ENCODE results near the gene NDUFB7.
"Not testable (repeated sequence)": the region's sequence is repeated elsewhere in the genome, so short reads cannot be mapped to it uniquely, and the experiment has no call there.

NDUFB7 gene

DNA sequence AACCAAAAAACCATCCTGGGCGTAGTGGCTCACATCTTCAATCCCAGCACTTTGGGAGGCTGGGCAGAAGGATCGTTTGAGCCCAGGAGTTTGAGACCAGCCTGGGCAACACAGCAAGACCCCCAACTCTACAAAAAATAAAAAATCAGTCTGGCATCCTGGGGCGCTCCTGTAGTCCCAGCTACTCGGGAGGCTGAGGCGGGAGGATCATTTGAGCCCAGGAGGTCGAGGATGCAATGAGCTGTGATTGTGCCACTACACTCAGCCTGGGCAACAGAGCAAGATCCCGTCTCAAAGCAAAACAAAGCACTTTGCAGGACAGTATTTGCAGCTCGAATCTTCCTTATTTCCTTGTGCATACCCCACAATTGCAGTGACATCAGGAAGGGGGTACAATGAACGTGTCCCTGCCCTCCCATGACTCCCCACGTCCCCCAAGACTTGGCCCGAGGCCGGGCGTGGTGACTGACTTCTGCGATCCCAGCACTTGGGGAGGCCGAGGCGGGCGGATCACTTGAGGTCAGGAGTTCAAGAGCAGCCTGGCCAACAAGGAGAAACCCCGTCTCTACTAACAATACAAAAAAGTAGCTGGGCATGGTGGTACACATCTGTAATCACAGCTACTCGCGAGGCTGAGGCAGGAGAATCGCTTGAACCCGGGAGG lies 870 bp downstream of the NDUFB7 start:
- DNase-seq, result no peak

DNA sequence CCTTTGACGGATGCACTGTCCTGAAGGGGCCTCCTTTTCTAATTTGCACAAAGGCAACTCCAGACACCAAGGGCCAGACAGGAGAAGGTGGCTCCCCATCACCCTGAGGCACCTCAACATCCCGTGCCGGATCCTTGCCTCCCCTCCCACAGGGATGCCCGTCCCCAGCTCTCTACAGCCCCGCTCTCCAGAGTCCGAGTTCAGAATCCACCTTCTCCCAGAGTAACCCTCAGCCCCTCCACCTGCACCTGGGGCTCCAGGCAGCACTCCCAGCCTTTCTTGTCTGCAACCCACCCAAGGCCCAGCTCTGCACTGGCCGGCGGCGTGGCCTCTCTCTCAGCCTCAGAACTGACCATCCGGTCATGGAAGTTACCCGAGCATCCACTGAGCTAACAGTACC lies 4.8 kb downstream of the NDUFB7 start:
- no peak for DNase-seq

DNA sequence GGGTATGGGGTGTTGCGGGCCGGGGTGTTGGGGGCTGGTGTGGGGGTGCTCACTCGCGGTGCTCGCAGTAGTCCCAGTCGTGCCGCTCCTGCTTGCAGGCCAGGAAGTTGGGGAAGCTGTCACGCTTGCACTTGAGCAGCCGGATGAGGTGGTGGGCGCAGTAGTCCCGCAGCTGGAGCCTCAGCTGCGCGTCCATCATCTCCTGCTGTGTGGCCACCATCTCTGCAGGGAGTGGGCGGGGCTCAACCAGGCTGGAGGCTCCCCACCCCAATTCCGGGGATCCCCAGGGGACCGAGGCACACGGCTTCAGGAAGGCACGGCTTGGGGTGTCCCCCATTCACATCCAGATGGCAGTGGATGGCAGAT lies 5.2 kb downstream of the NDUFB7 start:
- DNase-seq, result no peak

DNA sequence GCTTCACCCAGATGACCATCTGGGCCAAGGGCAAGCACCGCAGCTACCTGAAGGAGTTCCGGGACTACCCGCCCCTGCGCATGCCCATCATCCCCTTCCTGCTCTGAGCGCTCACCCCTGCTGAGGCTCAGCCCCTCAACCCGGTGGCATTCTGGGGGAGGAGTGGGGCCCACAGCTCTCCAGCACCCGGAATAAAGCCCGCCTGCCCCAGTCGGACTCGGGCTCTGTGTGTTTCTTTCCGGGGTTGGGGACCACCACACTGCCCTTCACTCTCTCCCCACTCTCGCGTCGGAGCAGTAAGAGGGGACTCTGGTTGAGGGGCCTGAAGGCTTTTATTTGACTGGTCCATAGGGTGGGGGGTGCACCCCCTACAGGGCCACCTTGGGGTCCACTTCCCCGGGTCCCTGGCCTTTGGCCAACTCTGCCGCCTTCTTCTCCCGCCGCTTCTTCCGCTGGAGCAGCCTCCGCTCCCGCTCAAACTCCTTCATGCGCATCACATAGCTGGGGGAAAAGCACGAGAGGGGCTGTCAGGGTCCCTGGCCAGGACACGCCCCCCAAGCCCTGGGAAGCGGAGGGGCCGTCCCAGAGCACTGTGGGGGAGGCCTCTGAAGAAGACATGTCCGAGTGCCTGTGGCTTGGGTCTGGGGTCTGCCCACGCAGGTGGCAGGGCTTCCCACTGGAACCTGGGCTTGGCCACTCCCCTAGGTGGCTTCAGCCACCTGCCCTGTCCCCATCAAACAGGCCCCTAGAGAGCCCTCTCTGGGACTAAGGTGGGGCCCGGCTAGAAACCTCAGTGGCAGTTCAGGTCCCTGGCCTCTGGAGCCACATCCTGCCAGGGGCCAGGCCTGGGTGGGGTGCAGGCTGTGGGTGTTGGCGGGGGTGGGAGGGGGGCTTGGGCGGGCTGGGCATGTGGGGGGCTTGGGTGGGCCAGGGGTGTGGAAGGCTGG lies 5.8 kb downstream of the NDUFB7 start:
- no peak for DNase-seq

DNA sequence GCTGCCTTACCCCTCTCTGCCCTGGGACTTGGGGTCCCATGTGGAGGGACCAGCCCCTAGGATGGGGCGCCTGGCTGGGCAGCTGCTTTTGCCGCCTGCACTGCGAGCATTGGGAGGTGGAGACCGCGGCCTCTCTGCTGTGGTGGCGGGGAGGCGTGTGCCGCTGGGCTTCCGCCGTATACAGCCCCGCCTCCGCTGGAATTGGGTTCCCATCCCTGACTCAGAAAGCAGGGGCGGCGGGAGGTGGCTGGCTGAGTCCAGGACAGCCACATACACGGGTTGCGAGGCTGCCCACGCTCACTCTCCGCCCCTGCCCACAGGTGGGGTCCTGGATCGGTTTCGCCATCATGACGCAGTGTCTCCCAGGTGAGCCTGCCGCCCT lies 6.6 kb downstream of the NDUFB7 start:
- no peak for DNase-seq

DNA sequence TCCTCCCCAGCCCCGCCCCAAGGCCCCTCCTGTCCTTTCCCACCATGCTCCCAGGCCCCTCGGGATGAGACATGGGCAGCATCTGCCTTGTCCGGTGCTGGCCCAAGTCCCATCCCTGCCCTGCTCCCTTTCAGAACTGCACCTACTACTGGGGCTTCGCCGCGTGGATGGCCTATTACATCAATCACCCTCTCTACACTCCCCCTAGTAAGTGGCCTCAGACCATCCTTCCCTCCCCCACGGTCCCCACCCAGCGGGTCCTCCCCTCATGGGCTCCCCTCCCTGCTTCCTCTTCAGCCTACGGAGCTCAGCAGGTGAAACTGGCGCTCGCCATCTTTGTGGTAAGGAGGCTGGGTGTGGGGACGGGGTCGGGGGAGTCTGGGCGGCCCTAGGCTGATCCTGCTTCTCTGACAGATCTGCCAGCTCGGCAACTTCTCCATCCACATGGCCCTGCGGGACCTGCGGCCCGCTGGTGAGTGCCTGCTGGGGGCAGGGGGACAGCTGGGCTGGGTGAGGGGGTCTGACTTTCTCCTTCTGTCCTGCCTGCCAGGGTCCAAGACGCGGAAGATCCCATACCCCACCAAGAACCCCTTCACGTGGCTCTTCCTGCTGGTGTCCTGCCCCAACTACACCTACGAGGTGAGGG lies 7.1 kb downstream of the NDUFB7 start:
- DNase-seq, result not testable (repeated sequence)

DNA sequence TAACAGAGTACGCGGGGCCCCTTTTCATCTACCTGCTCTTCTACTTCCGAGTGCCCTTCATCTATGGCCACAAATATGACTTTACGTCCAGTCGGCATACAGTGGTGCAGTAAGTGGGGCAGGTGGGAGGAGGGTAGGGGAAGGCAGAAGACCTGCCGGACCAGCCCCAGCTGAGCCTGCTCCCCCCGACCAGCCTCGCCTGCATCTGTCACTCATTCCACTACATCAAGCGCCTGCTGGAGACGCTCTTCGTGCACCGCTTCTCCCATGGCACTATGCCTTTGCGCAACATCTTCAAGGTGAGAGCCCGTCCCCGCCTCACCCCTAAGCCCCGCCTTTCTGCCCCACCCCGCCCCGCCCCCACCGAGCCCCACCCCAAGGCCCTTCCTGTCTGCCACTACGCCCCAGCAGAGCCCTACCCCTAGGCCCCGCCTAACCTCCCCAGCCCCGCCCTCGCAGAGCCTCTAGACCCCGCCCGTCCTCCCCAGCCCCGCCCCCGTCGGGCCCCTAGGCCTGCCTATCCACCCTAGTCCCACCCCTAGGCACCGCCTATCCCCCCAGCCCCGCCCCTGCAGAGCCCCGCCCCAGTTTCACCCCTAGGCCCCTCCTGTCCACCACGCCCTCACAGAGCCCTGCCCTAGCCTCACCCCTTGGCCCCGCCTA lies 7.7 kb downstream of the NDUFB7 start:
- DNase-seq, result no peak

DNA sequence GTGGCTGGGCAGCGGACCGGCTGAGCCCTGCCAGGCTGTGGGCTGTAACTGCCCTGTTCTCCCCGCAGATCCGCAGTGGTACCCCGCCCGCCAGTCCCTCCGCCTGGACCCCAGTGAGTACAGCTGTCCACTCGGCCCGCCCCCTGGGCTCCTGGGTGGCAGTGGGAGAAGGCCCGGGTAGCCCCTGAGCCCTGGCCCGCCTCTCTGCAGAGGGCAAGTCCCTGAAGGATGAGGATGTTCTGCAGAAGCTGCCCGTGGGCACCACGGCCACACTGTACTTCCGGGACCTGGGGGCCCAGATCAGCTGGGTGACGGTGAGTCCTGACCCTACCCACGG lies 8.3 kb downstream of the NDUFB7 start:
- DNase-seq, result no peak

DNA sequence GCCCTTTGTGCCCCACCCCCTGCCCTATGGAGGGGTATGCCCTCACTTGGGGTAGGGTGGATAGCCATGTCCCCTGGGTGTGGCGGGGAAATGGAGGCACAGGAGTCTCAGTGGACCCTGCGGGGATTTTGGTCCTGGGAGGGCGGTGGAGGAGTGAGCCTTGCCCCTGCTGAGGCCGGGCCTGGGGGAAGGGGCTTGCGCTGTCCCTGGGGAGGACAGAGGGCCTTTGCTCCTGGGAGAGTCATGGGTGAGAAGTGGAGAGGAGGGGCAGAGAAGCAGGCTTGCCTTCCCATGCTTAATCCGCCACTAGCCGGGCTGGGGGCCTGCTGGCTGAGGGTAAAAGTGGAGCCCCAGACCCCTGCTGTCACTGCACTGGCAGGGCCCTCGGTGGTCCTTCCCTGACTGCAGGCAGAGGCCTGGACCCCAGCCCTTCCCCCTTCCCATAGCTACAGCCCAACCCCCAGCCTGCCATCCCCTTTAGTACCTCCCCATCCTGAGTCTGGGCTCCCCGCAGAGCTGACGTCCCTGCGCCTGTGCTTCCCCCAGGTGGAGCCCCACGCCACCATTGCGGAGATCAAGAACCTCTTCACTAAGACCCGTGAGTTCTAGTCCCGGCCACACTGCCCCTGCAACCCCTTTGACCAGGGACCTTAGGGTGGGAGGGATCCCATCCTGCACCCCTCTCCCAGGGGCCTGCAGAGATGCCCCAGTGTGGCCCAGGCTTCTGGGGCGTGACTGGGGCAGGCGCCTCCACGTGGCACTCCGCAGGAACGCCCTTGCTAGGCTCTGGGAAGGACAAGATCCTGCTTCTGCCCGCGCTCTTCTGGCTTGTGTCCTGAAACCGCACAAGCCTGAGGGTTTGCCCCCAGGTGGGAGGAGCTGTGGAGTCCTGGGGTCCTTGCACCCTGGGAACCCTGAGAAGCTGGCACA lies 8.9 kb downstream of the NDUFB7 start:
- DNase-seq, result no peak

DNA sequence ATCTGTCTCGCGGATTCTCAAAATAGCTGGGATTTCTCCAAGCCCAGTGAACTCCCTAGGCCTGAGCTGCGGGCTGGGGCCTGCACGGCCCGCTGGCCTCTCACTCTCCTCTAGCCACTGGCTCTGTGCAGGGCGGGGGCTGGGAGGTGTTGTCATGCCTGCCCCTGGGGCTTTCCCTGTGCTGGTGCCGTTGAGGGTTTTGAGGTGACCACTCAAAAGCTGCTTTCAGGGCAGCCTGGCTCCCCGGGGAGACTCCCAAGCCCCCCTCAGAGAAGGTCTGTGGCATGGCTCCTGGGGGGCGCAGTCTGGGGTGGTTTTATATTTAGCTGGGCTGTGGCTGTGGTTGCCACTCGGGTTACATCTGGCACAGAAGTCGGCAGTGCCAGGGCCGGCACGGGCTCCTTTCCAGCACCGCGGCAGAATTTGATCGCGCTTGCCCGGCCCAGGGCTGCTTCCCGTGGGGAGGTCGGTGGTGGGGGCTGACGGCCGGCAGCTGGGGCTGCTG lies 10.0 kb downstream of the NDUFB7 start:
- DNase-seq, result no peak

DNA sequence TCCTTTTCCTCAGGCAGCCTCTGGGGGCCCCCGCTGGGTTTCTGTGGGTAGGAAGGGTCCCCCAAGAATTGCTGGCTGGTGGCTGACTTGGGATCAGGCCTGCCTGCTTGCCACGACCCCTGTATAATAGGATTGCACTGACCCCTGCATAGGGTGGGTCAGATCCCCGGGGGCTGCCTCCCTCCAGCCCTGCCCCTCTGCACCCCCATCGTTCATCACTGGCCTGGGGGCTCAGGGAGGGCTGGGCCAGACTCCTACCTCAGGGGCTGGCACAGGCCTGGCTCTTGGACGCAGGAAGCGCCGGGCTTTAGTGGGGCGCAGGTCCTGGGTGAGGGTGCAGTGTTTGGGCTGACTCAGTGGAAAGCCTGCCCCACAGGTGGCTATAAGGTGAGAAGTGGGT lies 10.6 kb downstream of the NDUFB7 start:
- DNase-seq, result no peak

DNA sequence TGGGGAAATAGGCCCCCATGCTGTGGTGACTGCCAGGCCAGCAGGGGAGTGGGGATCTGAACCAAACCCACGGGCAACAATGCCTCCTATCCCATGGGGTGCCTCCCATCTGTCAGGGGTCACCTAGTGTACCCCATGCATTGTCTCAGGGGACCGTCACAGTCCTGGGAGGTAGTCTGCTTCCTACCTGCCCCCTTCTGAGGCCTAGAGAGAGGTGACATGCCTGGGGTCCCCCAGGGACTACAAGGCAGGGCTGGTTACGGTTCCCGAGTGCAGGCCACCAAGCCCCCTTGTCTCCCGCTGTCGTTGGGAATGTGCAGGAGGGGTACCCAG lies 11.1 kb downstream of the NDUFB7 start:
- no peak for DNase-seq

DNA sequence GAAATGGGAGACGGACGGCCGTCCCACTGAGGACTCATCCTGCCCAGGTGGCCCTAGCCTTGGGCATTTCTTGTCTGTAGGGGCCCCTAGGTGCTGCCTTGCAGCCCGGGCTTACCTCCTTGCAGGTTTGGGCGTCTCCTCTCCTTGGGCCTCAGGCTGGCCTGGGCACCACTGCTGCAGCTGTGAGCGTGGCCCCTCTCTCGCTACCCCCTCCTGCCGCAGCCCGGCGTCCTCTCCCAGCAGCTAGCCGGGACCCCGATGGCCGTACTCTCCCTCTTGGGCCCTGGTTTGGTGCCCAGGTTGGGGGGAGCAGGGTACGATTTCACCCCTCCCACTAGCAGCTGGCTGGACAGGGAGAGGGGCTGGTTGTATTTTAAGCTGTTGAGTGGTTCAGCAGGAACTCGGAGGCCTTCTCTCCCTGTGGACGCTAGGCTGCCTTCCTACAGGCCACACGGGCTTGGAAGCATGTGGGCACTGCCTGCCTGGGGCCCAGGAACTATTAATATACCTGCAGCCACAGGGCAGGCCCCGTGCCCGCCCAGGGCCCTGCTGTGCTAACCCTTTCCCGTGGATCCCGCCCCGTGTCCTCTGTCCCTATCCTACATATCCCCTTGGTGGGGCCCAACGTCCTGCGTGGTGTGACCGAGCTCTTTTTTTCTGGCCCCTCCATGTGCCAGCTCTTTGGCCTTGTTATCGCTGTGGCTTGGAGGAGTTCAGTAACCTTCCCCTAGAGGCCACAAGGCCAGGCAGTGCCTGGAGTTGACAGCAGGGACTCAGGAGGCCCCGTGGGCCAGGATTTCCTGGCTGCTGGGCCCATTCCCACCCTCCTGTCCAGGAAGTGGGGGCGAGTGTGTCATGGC lies 11.7 kb downstream of the NDUFB7 start:
- DNase-seq, result no peak

DNA sequence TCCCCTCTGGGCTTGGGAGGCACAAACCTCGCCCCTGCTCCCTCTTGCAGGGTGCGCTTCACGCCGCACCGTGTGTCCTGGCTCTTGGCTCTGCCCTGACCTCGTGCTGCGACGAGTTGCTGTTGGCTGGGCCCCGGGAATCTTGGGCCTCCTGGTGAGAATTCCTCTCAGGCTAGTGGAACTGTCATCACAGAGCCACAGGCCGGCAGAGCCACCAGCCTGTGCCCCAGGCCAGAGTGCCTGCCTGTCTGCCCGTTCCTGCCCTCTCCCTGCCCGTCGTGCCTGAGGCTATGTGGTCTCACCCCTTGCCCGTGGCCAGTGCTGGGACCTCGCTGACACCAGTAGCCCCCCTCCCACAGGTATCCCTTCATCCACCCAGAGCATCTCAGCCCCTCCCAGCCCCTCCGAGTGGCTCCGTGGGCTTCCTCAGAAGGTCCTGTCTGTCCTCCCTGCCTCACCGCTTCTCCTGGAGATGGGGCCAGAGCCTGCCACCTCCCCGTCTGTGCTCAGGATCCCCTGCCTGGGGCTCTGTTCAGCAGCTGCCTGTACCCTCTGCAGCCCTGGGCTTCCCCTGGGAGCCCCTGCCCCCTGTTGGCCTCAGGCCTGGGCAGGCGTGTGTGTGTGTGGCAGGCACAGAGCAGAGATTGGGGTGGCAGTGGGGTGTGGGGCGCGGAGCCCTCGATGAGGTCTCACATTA lies 13.3 kb downstream of the NDUFB7 start:
- DNase-seq, result no peak

DNA sequence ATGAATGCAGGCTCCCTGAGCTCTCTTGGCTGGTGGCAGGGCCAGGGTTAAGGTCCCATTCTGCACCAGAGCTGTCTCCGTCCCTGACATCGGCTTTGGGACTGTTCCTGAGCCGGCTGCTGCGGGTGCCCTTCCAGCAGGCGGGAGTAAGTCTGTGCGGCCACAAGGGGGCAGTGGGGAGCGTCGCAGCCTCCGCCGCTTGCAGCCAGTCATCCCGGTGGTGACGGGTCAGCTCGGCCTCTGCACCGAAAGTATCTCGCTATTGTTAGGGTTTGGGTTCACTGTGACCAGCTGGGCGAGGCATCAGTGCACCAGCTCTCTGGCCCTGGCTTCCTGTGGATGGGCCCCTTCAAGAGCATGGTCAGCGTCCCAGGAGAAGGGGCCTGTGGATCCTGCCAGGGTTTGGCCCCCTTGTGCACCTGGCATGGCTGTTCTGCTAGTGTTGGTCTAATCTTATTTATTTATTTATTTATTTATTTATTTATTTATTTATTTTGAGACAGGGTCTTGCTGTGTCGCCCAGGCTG lies 15.1 kb downstream of the NDUFB7 start:
- peak; percentile 75 to 83 for DNase-seq

DNA sequence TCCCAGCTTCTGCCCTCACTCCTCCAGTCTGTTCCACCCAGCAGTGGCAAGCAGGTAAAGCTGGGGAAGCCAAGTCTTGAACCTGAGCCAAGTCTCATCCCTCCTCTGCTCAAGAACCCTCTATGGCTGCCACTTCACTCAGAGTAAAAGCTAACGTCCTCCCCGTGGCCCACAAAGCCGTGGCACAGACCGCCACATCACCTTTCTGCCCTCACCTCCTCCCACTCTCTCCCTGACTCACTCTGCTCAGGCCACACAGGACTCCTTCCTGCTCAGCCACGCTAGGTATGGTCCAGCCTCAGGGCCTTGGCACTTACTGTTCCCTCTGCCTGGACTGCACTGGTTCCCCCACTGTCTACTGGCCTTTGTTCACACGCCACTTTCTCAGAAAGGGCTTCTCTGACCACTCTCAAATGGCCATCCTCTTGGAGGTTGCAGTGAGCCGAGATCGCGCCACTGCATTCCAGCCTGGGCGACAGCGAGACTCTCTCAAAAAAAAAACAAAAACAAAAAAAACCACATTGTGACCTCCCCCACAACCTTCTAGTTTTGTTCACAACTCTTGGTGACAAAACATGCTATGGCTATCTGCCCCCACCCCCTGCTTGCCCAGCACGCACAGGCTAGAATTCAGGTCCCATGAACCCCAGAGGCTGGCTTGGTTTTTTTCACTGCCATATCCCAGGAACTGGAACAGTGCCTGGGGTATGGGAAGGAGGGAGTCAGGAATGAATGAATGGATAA lies 15.8 kb downstream of the NDUFB7 start:
- DNase-seq, result no peak

DNA sequence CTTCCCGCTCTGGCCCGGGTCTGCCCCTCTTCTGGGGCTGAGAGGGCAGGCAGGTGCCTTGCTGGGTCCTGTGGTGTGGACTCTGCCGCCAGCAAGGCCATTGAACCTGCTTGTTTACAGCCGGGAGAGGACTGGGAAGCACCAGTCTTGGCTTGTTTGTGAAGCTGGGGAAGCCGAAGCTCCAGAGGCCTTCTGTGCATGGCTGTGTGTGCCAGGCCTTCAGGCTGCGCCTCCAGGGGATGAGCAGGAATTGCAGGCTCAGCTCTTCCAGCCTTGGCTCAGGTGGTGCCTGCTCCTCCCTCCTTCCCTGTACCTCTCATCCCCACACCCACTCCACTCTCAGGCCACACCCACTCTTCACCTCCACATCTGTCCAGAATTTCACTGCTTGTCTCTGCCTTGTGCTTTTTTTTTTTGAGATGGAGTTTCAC lies 17.5 kb downstream of the NDUFB7 start:
- no peak for DNase-seq

DNA sequence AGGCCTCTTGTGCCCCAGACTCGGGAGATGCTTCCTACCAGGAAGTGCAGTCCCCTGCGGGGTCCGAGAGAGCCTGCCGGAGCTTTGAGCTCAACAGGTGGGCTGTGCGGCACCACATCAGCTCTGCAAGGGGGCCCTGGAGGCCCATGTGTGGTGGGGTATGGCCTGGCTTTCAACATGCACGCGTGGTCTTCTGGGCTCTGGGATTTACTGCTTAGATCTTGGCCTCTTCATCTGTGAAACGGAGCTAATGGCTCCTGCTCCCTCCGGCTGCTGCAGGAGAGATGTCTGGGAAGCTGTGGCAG lies 18.0 kb downstream of the NDUFB7 start:
- DNase-seq, result no peak
